OCI-LY1 (cell line): Measurements from ENCODE around the gene TXNDC15.

ENCODE experiments used
- H2AFZ ChIP-seq: fragments of 200-600 bp; sonication (generic), shearing (Covaris generic); 2 replicates; pipeline ENCODE4 v1.6.0; 2014; ENCODE audit warnings: antibody characterized with exemption, mild to moderate bottlenecking, low read length
- H3F3A ChIP-seq: fragments of 200-600 bp; sonication (generic), shearing (Covaris generic); 2 replicates; pipeline ENCODE4 v1.6.0; 2014; ENCODE audit warnings: mild to moderate bottlenecking, antibody characterized with exemption, low read length, moderate library complexity; ENCODE audit not compliant: insufficient read depth
- H3K27ac ChIP-seq: fragments of 200-600 bp; sonication (generic); 2 replicates; pipeline ENCODE4 v1.5.1; 2014; ENCODE audit warnings: low read length, mixed run types, mild to moderate bottlenecking, low read depth; ENCODE audit not compliant: poor library complexity, severe bottlenecking
- H3K27me3 ChIP-seq: fragments of 200-600 bp; sonication (generic); 2 replicates; pipeline ENCODE4 v1.6.0; 2014; ENCODE audit warnings: antibody characterized with exemption, mild to moderate bottlenecking, low read length, moderate library complexity; ENCODE audit not compliant: insufficient read depth
- H3K36me3 ChIP-seq: fragments of 200-600 bp; sonication (generic); 2 replicates; pipeline ENCODE4 v1.6.1; 2014; ENCODE audit warnings: mild to moderate bottlenecking, antibody characterized with exemption, low read length, moderate library complexity, mixed read lengths; ENCODE audit not compliant: insufficient read depth
- H3K4me1 ChIP-seq: fragments of 200-600 bp; sonication (generic); 2 replicates; pipeline ENCODE4 v1.5.1; 2014; ENCODE audit warnings: mild to moderate bottlenecking, low read length, moderate library complexity; ENCODE audit not compliant: insufficient read depth, severe bottlenecking
- H3K4me2 ChIP-seq: fragments of 200-600 bp; sonication (generic), shearing (Covaris generic); 2 replicates; pipeline ENCODE4 v1.6.1; 2014; ENCODE audit warnings: low read length
- H3K4me3 ChIP-seq: fragments of 200-600 bp; sonication (generic); 2 replicates; pipeline ENCODE4 v1.5.1; 2014; ENCODE audit warnings: low read length, low read depth, mild to moderate bottlenecking, mixed read lengths; ENCODE audit not compliant: poor library complexity, severe bottlenecking
- H3K79me2 ChIP-seq: fragments of 200-600 bp; shearing (Covaris generic); 2 replicates; pipeline ENCODE4 v1.6.1; 2016; ENCODE audit warnings: mixed run types, low read length, mixed read lengths; ENCODE audit not compliant: insufficient read depth
- H3K9ac ChIP-seq: fragments of 200-600 bp; sonication (generic), shearing (Covaris generic); 2 replicates; pipeline ENCODE4 v1.6.1; 2014; ENCODE audit warnings: mild to moderate bottlenecking, low read length, mixed read lengths
- H3K9me2 ChIP-seq: fragments of 200-600 bp; sonication (generic), shearing (Covaris generic); 2 replicates; pipeline ENCODE4 v1.6.1; 2014; ENCODE audit warnings: low read depth, mild to moderate bottlenecking, low read length, mixed read lengths
- H3K9me3 ChIP-seq: fragments of 200-600 bp; shearing (Covaris generic); 2 replicates; pipeline ENCODE4 v1.6.1; 2014; ENCODE audit warnings: low read length, mixed read lengths
- H4K20me1 ChIP-seq: fragments of 200-600 bp; sonication (generic), shearing (Covaris generic); 2 replicates; pipeline ENCODE4 v1.6.0; 2016; ENCODE audit warnings: mild to moderate bottlenecking, low read length; ENCODE audit not compliant: insufficient read depth
- EZH2 ChIP-seq: fragments of 200-600 bp; sonication (generic), shearing (Covaris generic); IDR thresholded peaks from 2 replicates; pipeline ENCODE4 v1.8.0; 2017; ENCODE audit warnings: borderline replicate concordance, mixed run types, mild to moderate bottlenecking, antibody characterized with exemption, low read length, moderate library complexity, mixed read lengths
- TF ChIP-seq, protein P1 (sequence below): fragments of 200-600 bp; sonication (generic), shearing (Covaris generic); IDR thresholded peaks from 2 replicates; pipeline ENCODE4 v1.5.1; 2017; ENCODE audit warnings: mild to moderate bottlenecking, antibody characterized with exemption, low read length, moderate library complexity, mixed read lengths

Gene TXNDC15

DNA sequence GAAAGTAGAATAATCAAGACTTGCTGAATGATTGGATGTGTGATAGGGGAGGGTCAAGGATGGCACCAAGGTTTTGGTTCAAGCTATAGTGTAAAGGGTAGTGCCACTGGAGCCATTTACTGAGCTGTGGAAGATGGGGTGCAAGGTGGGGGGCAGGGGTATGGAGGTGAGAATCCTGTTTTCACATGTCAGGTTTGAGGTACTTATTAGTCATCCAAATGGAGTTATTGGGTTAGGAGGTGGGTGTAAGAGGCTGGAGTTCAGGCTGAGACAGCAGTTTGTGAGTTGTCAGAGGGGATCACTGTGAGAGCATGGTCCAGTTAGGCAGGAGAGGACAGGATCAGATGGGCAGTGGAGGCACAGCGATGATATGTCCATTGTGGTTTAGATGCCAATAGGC lies 39.6 kb downstream of the TXNDC15 start:
- Histone ChIP-seq H4K20me1 (no peaks in the 10 kb centered on the region), H3K79me2 (no peaks in the 10 kb centered on the region), H2AFZ (no peak overlapping the region), H3K9me2 (no peaks in the 10 kb centered on the region), H3K4me2 (no peak overlapping the region), H3K9me3 (no peaks in the 10 kb centered on the region), H3K27ac (no peak overlapping the region), H3K4me1 (no peaks in the 10 kb centered on the region), H3F3A (no peaks in the 10 kb centered on the region), H3K9ac (no peak overlapping the region), H3K27me3 (no peaks in the 10 kb centered on the region), H3K4me3 (no peak overlapping the region), H3K36me3 (peaks cover 55% of the 10 kb centered on the region; the same call in 1 of the 2 replicates)
- no peak for TF ChIP-seq EZH2
- TF ChIP-seq, protein P1, sequence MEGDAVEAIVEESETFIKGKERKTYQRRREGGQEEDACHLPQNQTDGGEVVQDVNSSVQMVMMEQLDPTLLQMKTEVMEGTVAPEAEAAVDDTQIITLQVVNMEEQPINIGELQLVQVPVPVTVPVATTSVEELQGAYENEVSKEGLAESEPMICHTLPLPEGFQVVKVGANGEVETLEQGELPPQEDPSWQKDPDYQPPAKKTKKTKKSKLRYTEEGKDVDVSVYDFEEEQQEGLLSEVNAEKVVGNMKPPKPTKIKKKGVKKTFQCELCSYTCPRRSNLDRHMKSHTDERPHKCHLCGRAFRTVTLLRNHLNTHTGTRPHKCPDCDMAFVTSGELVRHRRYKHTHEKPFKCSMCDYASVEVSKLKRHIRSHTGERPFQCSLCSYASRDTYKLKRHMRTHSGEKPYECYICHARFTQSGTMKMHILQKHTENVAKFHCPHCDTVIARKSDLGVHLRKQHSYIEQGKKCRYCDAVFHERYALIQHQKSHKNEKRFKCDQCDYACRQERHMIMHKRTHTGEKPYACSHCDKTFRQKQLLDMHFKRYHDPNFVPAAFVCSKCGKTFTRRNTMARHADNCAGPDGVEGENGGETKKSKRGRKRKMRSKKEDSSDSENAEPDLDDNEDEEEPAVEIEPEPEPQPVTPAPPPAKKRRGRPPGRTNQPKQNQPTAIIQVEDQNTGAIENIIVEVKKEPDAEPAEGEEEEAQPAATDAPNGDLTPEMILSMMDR, result no peak

DNA sequence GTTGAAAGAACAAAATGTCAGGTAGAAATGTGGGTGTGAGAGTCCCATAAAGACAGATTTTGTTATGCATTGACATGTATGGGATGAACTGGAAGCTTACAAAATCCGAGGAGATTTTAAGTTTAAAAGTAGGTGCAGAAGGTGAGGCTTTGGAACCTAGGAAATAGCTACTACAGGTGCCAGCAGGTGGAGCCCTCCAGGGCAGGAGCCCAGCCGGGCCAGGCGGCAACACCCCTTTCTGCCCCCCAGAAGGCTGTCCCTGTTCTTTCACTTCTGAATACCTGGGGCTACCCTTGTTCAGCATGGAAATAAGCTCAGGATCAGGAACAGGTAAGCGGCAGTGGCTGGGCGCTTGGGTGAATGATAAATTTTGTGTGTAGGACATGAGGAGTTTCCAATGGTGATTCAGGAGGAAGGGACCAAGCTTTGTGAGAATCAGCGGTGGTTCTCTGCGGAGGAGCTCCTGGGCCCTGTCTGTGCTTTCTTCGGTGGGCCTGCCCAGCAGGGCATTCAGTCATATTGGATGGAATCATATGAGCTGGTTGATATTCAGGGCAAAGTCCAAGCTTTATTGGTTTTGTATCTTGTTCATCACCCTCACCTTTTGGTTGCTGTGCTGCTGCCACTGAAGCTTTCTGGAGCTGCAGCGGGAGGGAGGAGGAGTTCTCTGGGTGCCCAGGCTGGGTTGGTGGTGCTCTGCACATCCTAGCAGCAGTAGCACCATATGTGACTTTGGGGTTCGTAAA lies 43.1 kb downstream of the TXNDC15 start:
- TF ChIP-seq, protein P1, result peak; percentile 68
- TF ChIP-seq EZH2, result no peak
- Histone ChIP-seq H3K9me2 (no peaks in the 10 kb centered on the region), H3K9ac (no peak overlapping the region), H3K27ac (no peak overlapping the region), H3K79me2 (no peaks in the 10 kb centered on the region), H4K20me1 (no peaks in the 10 kb centered on the region), H3K4me1 (no peaks in the 10 kb centered on the region), H3K27me3 (no peaks in the 10 kb centered on the region), H3K9me3 (no peaks in the 10 kb centered on the region), H3K4me2 (no peak overlapping the region), H3F3A (no peaks in the 10 kb centered on the region), H3K4me3 (no peak overlapping the region), H2AFZ (no peak overlapping the region), H3K36me3 (peaks cover 46% of the 10 kb centered on the region)

DNA sequence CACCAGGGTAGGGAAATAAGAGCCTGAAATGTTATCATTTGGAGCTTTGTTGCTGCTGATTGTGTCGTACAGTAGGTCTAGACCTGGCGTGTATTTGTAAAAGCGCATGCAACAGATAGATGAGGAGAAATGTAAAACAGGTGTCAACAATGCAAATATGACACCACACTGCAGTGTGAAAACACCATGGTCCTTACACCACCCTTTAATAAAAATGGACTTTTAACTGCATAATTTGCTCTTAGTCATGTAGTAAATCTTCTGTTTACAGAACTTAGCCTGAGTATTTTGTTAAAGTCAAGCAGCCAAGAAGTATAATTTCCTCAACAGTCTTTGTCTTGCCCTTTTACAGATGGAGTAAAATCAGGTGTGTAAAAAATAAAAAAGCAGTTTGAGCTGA lies 44.7 kb downstream of the TXNDC15 start:
- Histone ChIP-seq H3K9me3 (no peaks in the 10 kb centered on the region), H2AFZ (no peak overlapping the region), H3F3A (no peaks in the 10 kb centered on the region), H4K20me1 (no peaks in the 10 kb centered on the region), H3K4me2 (no peak overlapping the region), H3K27me3 (no peaks in the 10 kb centered on the region), H3K9ac (no peak overlapping the region), H3K4me1 (no peaks in the 10 kb centered on the region), H3K9me2 (no peaks in the 10 kb centered on the region), H3K36me3 (peaks cover 42% of the 10 kb centered on the region), H3K4me3 (no peak overlapping the region), H3K79me2 (no peaks in the 10 kb centered on the region), H3K27ac (no peak overlapping the region)
- TF ChIP-seq, protein P1, result no peak
- TF ChIP-seq EZH2, result no peak
